Cardiac muscle cell (in vitro differentiated cells and primary cell): ENCODE measurements around the gene HYLS1. TPM values are rescaled to one million over a fixed set of nuclear protein-coding genes. Genes with fewer than 3 reads are reported as not detected.

Experiments used
- DNase-seq, 2 donors: peaks; one replicate each; pipeline versions ENCODE4 v3.0.0 to v3.0.0-alpha.2; 2010 to 2017; ENCODE audit warnings: low read depth in 1 of 2, low spot score in 1 of 2
- H3K27ac ChIP-seq: fragments of 200-600 bp; sonication (generic); 2 replicates; pipeline ENCODE4 v1.5.1; 2016
- H3K27me3 ChIP-seq: fragments of 200-600 bp; sonication (generic); 2 replicates; pipeline ENCODE4 v1.6.0; 2016; ENCODE audit warnings: control low read depth
- H3K36me3 ChIP-seq: fragments of 200-600 bp; sonication (generic); 2 replicates; pipeline ENCODE4 v1.5.1; 2016; ENCODE audit warnings: control low read depth
- H3K4me1 ChIP-seq: fragments of 200-600 bp; sonication (generic); 2 replicates; pipeline ENCODE4 v1.8.1; 2017; ENCODE audit warnings: low read depth, mild to moderate bottlenecking, mixed run types
- H3K4me3 ChIP-seq: fragments of 200-600 bp; sonication (generic); 2 replicates; pipeline ENCODE4 v1.5.1; 2016; ENCODE audit warnings: mild to moderate bottlenecking
- H3K9me3 ChIP-seq: fragments of 200-600 bp; sonication (generic); 2 replicates; pipeline ENCODE4 v1.5.1; 2017; ENCODE audit warnings: low read depth, mild to moderate bottlenecking, control low read depth
- polyA plus RNA-seq: library from polyadenylated mRNA; unstranded; fragments of >200 nt; fragmentation: Nextera tagmentation; extraction: Ambion mirVana; gene quantifications from 2 replicates; pipeline ENCODE4 v1.2.1, GENCODE V29; 2016
- total RNA-seq: library from RNA; depleted of rRNA; stranded (reverse); fragments of >200 nt; gene quantifications from 2 replicates; pipeline ENCODE4 v1.2.3, GENCODE V29; 2016
- TF ChIP-seq, protein P1 (sequence below): IDR thresholded peaks from 2 replicates; pipeline ENCODE4 v1.5.1; 2012; ENCODE audit warnings: low read depth, mild to moderate bottlenecking, low read length

Gene HYLS1
- total and polyA plus RNA-seq, 2 experiments from 2014 or later: 3.3 to 4.8 TPM

DNA sequence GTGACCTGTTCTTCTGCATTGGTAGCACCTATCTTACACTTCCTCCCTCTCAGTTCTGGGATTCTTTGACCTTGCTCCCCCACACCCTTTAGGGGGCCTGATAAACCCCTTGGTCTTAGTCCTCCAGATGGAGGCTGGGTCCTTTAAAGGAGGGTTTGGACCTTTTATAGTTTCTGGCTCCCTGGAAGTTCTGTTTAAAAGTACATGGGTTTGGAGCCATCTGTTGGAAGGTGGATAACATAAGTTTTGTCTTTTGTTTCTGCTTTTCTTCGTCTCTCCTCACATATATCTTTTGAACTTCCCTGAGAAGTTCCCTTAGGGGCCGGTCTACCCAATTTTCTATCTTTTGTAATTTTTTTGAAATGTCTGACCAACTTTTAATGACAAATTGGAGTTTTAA lies 17.9 kb upstream of the HYLS1 start:
- Histone ChIP-seq H3K9me3 (no peaks in the 10 kb centered on the region), H3K36me3 (no peaks in the 10 kb centered on the region), H3K27me3 (no peaks in the 10 kb centered on the region), H3K27ac (no peak overlapping the region), H3K4me1 (no peaks in the 10 kb centered on the region), H3K4me3 (no peak overlapping the region)
- DNase-seq: peak in 1 of 2 donors; percentile 40
- TF ChIP-seq, protein P1, sequence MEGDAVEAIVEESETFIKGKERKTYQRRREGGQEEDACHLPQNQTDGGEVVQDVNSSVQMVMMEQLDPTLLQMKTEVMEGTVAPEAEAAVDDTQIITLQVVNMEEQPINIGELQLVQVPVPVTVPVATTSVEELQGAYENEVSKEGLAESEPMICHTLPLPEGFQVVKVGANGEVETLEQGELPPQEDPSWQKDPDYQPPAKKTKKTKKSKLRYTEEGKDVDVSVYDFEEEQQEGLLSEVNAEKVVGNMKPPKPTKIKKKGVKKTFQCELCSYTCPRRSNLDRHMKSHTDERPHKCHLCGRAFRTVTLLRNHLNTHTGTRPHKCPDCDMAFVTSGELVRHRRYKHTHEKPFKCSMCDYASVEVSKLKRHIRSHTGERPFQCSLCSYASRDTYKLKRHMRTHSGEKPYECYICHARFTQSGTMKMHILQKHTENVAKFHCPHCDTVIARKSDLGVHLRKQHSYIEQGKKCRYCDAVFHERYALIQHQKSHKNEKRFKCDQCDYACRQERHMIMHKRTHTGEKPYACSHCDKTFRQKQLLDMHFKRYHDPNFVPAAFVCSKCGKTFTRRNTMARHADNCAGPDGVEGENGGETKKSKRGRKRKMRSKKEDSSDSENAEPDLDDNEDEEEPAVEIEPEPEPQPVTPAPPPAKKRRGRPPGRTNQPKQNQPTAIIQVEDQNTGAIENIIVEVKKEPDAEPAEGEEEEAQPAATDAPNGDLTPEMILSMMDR: peak; percentile 12

GRCh38 chr11:125871391-125872137 lies 15.9 kb upstream of the HYLS1 start:
- Histone ChIP-seq H3K4me1 (no peaks in the 10 kb centered on the region), H3K9me3 (no peaks in the 10 kb centered on the region), H3K27ac (no peak overlapping the region), H3K36me3 (no peaks in the 10 kb centered on the region), H3K4me3 (no peak overlapping the region), H3K27me3 (no peaks in the 10 kb centered on the region)
- peak; percentile 48 to 71 for DNase-seq
- TF ChIP-seq, protein P1: peak; percentile 81

GRCh38 chr11:125872138-125872491 lies 15.4 kb upstream of the HYLS1 start:
- DNase-seq: no peak
- H3K36me3 ChIP-seq: no peaks in the 10 kb centered on the region
- no peak overlapping the region for H3K4me3 ChIP-seq
- TF ChIP-seq, protein P1: no peak
- H3K9me3 ChIP-seq: no peaks in the 10 kb centered on the region
- no peaks in the 10 kb centered on the region for H3K27me3 ChIP-seq
- no peak overlapping the region for H3K27ac ChIP-seq
- no peaks in the 10 kb centered on the region for H3K4me1 ChIP-seq

- no peak for DNase-seq
- H3K36me3 ChIP-seq: no peaks in the 10 kb centered on the region
- TF ChIP-seq, protein P1: no peak
These were observed 13.4 kb upstream of the HYLS1 start for GRCh38 chr11:125873881-125874555.

DNA sequence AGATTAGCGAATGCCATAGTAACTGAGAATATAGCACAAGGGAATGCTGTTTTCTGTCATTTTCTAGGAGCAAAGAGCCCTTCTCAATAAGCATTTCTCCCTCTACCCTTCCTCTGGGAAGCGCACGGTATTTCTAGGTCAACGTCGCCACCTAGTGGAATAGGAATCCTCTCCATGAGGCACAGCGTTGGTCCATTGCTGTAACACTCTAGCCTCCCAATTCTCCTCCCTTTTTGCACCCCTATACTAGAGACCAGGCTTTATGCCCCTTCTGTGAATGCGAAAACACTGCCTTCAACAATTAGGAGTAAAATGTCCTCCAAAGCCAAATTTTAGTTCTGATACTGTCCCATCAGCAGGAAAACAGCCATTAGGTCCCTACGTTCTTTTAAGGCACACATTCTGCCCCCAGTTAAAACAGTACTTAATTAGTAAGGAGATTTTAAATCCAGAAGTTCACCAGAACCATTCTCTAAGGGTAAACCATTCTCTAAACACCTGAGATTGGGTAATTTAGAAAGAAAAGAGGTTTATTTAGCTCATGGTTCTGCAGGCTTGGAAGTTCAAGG lies 12.8 kb upstream of the HYLS1 start:
- H3K27me3 ChIP-seq: no peaks in the 10 kb centered on the region
- no peaks in the 10 kb centered on the region for H3K36me3 ChIP-seq
- TF ChIP-seq, protein P1: peak; percentile 82
- peak; percentile 79 to 88 for DNase-seq
- no peak overlapping the region for H3K27ac ChIP-seq
- no peaks in the 10 kb centered on the region for H3K9me3 ChIP-seq
- H3K4me1 ChIP-seq: no peaks in the 10 kb centered on the region
- no peak overlapping the region for H3K4me3 ChIP-seq

More at GRCh38 chr11:125873881-125874555, 13.4 kb upstream of the HYLS1 start:
- Histone ChIP-seq H3K4me3 (no peak overlapping the region), H3K4me1 (no peaks in the 10 kb centered on the region), H3K9me3 (no peaks in the 10 kb centered on the region), H3K27me3 (no peaks in the 10 kb centered on the region), H3K27ac (no peak overlapping the region)
